K562 (cell line): ENCODE results near the gene SLC39A13.

ENCODE experiments used
- CTCF ChIP-seq, 3 experiments: IDR thresholded peaks in 2 of 3; conservative IDR thresholded peaks in 1 of 3; 2 replicates each; pipeline ENCODE4 v1.5.1; 2011 to 2012; ENCODE audit warnings: low read length in 3 of 3, mild to moderate bottlenecking in 3 of 3, control low read depth in 2 of 3, improper control_type of control experiment in 1 of 3, inconsistent platforms in 1 of 3, low read depth in 1 of 3, mixed read lengths in 1 of 3, moderate library complexity in 1 of 3; ENCODE audit not compliant: insufficient read depth in 2 of 3
- FOXJ3 ChIP-seq: sonication (generic); formaldehyde crosslinking; IDR thresholded peaks from 2 replicates; pipeline ENCODE4 v1.4.0; 2020; ENCODE audit warnings: mild to moderate bottlenecking, missing genetic modification reagents
- POLR2AphosphoS5 ChIP-seq: IDR thresholded peaks from 2 replicates; pipeline ENCODE4 v1.6.1; 2011; ENCODE audit warnings: mild to moderate bottlenecking, low read depth, low read length, moderate library complexity; ENCODE audit not compliant: control insufficient read depth, insufficient read depth
- STAT6 ChIP-seq: sonication (generic); formaldehyde crosslinking; IDR thresholded peaks from 2 replicates; pipeline ENCODE4 v1.8.1; 2023; ENCODE audit warnings: mild to moderate bottlenecking, missing genetic modification reagents
- ZBTB7A ChIP-seq: IDR thresholded peaks from 2 replicates; pipeline ENCODE4 v1.6.1; 2011; ENCODE audit warnings: low read depth, mild to moderate bottlenecking, low read length, moderate library complexity, borderline replicate concordance; ENCODE audit not compliant: control insufficient read depth
- ZFP30 ChIP-seq: fragments of 250-450 bp; sonication (Bioruptor Pico); IDR thresholded peaks from 2 replicates; pipeline ENCODE4 v1.8.0; 2022; ENCODE audit warnings: moderate library complexity, mild to moderate bottlenecking, inconsistent platforms, borderline replicate concordance

GRCh38 chr11:47380078-47380477 is 28.3 kb upstream of the SLC39A13 start:
- no peak for TF ChIP-seq ZFP30
- no peak for TF ChIP-seq POLR2AphosphoS5
- TF ChIP-seq CTCF (IDR thresholded peaks at IDR 0.05 in 2 of 3, conservative IDR thresholded peaks at IDR 0.05 in 1 of 3; ENCODE audit: insufficient read depth in 2 of 3, low read depth in 1 of 3, low read length in 3 of 3), result no peak
- TF ChIP-seq ZBTB7A, result no peak
- no peak for TF ChIP-seq STAT6
- TF ChIP-seq FOXJ3 (CRISPR knock-in tag), result no peak
